Psoas muscle (tissue), 8 donors: ENCODE results near the gene LAMB4. TPM values are rescaled to one million over a fixed set of nuclear protein-coding genes. Genes with fewer than 3 reads are reported as not detected.

Experiments
- ATAC-seq, 4 donors: fragments of 200-7000 bp; cut with Tn5 transposase; one replicate each; pipeline ENCODE4 v1.9.1; 2020; ENCODE audit warnings: moderate library complexity in 3 of 4, mild to moderate bottlenecking in 2 of 4
- DNase-seq, 2 donors: peaks; one replicate each; pipeline ENCODE4 v3.0.0-alpha.2; 2020
- H3K27ac ChIP-seq: fragments of 200-600 bp; one replicate; pipeline ENCODE4 v1.8.0; 2022
- H3K27me3 ChIP-seq, 3 donors: fragments of 200-600 bp in 1 of 3; one replicate each; pipeline versions ENCODE4 v1.6.1 to v1.8.0; 2013 to 2022; ENCODE audit warnings: low read length in 2 of 3, mild to moderate bottlenecking in 2 of 3, moderate library complexity in 1 of 3; ENCODE audit not compliant: insufficient read depth in 3 of 3
- H3K36me3 ChIP-seq, 2 donors: fragments of 200-600 bp in 1 of 2; one replicate each; pipeline versions ENCODE4 v1.6.1 to v1.8.0; 2013 to 2022; ENCODE audit warnings: low read depth in 1 of 2, mild to moderate bottlenecking in 1 of 2, moderate library complexity in 1 of 2; ENCODE audit not compliant: insufficient read depth in 1 of 2
- H3K4me1 ChIP-seq: fragments of 200-600 bp; one replicate; pipeline ENCODE4 v1.8.0; 2022
- H3K4me3 ChIP-seq: fragments of 200-600 bp; one replicate; pipeline ENCODE4 v1.8.0; 2022; ENCODE audit warnings: mild to moderate bottlenecking
- H3K9me3 ChIP-seq: fragments of 200-600 bp; one replicate; pipeline ENCODE4 v1.8.0; 2022
- CTCF ChIP-seq: fragments of 200-600 bp; IDR thresholded peaks from one replicate; pipeline ENCODE4 v1.8.0; 2022; ENCODE audit warnings: antibody characterized with exemption
- WGBS, 3 donors: extraction: QIAGEN DNeasy Blood & Tissue Kit; methylation state at CpG; one replicate each; pipeline versions ENCODE4 v1.1.6 to v1.1.7; 2013; 5-methylcytosine and 5-hydroxymethylcytosine counted together
- intact Hi-C, 2 donors: fragments of 100-400 bp; cut with DNase I; formaldehyde crosslinking; loops; one replicate each; pipeline versions ENCODE4 v1.11.0 to v1.14.2; 2022
- polyA plus RNA-seq, 3 donors: library from polyadenylated mRNA; stranded (reverse); fragments of 200-250 nt; gene quantifications; one replicate each; pipeline ENCODE4 v1.2.3, GENCODE V29; 2013
- total RNA-seq, 4 donors: library from RNA; stranded (reverse); fragmentation: NEBNext Ultra II Directional in 2 of 4; extraction: Animal tissue kit (Norgen Biotek cat#: 25700) in 2 of 4; gene quantifications; one replicate each; pipeline versions ENCODE4 v1.2.1 to v1.2.4, GENCODE V29; 2021 to 2023
- donor health status: healthy with polysubstance abuse.
- donor health status: DM: no; HTN: no; CAD: no; lungs with moderate emphysema.
- donor health status: Bipolar disorder and iron deficiency.
- donor health status: healthy.
- donor health status: DM: yes; HTN: yes; CAD: no.
- donor health status: DM: no; HTN: no; CAD: no.
- donor health status: DM: no; HTN: no; CAD: no.
- donor health status: DM: yes; HTN: yes; CAD: no.

Gene LAMB4
- total and polyA plus RNA-seq, 7 donors: 0.01 to 0.51 (median 0.27) TPM; not detected in 2

DNA sequence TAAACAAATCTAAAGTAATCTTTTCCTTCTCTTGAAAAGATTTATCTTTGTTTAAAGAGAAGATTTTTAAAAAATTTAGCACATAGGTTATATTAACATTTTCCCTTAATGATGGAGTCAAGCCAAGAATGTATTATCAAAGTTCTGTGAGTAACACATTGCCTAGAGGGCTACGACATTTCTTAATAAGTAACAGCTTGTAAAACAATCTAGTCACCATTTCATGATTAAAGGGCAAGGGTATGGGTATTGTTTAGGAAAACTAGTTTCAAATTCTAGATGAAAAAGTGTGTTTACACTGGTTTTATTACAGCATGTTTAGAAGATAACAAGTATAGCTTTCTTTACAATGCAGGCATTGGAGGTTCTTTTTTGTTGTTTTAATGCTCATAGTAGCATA lies 28.6 kb upstream of the LAMB4 start:
- ATAC-seq: no peak
- no peak for DNase-seq
- TF ChIP-seq CTCF: no peak
- H3K9me3 ChIP-seq: no peaks in the 10 kb centered on the region
- intact Hi-C loops: no loop called here
- no peak overlapping the region for H3K27ac ChIP-seq
- H3K4me1 ChIP-seq: no peaks in the 10 kb centered on the region
- H3K36me3 ChIP-seq: no peaks in the 10 kb centered on the region
- no peaks in the 10 kb centered on the region for H3K27me3 ChIP-seq
- no peak overlapping the region for H3K4me3 ChIP-seq
- WGBS, 3 donors: 70 to 71% (median 71%) methylated on average over 1 of the region's 1 CpG

- Histone ChIP-seq H3K4me1 (no peaks in the 10 kb centered on the region), H3K4me3 (no peak overlapping the region), H3K36me3 (no peaks in the 10 kb centered on the region), H3K27me3 (no peaks in the 10 kb centered on the region), H3K9me3 (no peaks in the 10 kb centered on the region), H3K27ac (no peak overlapping the region)
- intact Hi-C loops: no loop called here
- no peak for TF ChIP-seq CTCF
- ATAC-seq (no peak), DNase-seq (no peak)
- 90 to 98% (median 91%) methylated on average over 4 of the region's 4 CpGs for whole genome bisulfite sequencing, 3 donors
Measured at GRCh38 chr7:108157606-108158335, 27.6 kb upstream of the LAMB4 start.

GRCh38 chr7:108156897-108157605 lies 26.9 kb upstream of the LAMB4 start:
- ATAC-seq: no peak
- intact Hi-C loops: no loop called here
- no peak for TF ChIP-seq CTCF

GRCh38 chr7:108152198-108152597 lies 22.0 kb upstream of the LAMB4 start:
- no peak for TF ChIP-seq CTCF
- H3K36me3 ChIP-seq: no peaks in the 10 kb centered on the region
- 48 to 60% (median 49%) methylated on average over 3 of the region's 3 CpGs for WGBS, 3 donors

More at GRCh38 chr7:108156897-108157605, 26.9 kb upstream of the LAMB4 start:
- H3K36me3 ChIP-seq: no peaks in the 10 kb centered on the region
- H3K27me3 ChIP-seq: no peaks in the 10 kb centered on the region
- no peaks in the 10 kb centered on the region for H3K4me1 ChIP-seq
- no peak for DNase-seq
- no peaks in the 10 kb centered on the region for H3K9me3 ChIP-seq
- no peak overlapping the region for H3K27ac ChIP-seq
- H3K4me3 ChIP-seq: no peak overlapping the region
- WGBS, 3 donors: 86 to 90% (median 89%) methylated on average over 3 of the region's 3 CpGs

More at GRCh38 chr7:108152198-108152597, 22.0 kb upstream of the LAMB4 start:
- ATAC-seq: no peak
- H3K4me1 ChIP-seq: no peaks in the 10 kb centered on the region
- no peak overlapping the region for H3K27ac ChIP-seq
- no peak overlapping the region for H3K4me3 ChIP-seq
- no peaks in the 10 kb centered on the region for H3K27me3 ChIP-seq
- intact Hi-C loops: no loop called here
- no peak for DNase-seq
- no peaks in the 10 kb centered on the region for H3K9me3 ChIP-seq
